ENCODE data around the gene MAP3K15.

GRCh38 chrX:19446397-19446796, 68.9 kb downstream of the MAP3K15 start:
- TF ChIP-seq POLR2A (IDR thresholded peaks at IDR 0.05) (no peak), CTCF (IDR thresholded peaks at IDR 0.05) (no peak), POLR2AphosphoS5 (IDR thresholded peaks at IDR 0.05) (no peak)

Measured in upper lobe of left lung (tissue), 4 donors.